Activated gamma-delta T cell treated with Interleukin-2 at 50 U/mL for 16 hours (primary cell): ENCODE results near the gene FAM200C.

Experiments used
- DNase-seq: peaks from one replicate; pipeline ENCODE4 v3.0.0-alpha.2; 2020

Gene FAM200C

GRCh38 chr5:160366230-160366629 lies 33.6 kb downstream of the FAM200C start:
- DNase-seq, result no peak

DNA sequence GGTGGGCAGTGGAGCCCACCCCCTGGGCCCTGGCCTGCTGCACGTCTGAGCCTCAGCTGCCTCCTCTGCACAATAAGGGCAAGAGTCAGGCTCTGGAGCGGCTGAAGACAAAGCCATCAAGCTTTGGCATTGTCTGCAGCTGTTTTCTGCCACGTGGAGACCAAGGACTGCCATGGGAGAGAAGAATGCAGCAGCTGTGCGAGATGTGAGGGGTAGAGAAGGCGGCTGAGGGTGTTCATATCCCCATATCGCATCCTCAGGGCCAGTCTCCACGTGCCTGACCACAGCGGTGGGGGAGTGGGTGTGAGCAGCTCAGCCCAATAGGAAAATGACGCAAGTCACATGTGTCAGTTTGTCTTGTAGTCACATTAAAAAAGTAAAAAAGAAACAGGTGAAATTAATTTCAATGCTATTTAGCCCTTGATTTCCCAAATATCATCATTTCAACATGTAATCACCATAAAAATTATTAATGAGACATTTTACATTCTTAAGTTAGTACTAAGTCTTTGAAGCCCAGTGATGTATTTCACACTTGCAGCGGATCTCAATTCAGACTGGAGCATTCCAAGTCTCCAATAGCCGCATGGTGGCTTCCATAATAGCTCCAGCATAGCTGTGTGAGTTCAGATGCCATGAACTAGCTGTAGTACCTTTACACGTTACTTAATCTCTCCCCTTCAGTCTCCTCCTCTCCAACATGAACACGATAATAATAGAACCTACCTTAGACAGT lies 36.0 kb downstream of the FAM200C start:
- DNase-seq, result no peak

DNA sequence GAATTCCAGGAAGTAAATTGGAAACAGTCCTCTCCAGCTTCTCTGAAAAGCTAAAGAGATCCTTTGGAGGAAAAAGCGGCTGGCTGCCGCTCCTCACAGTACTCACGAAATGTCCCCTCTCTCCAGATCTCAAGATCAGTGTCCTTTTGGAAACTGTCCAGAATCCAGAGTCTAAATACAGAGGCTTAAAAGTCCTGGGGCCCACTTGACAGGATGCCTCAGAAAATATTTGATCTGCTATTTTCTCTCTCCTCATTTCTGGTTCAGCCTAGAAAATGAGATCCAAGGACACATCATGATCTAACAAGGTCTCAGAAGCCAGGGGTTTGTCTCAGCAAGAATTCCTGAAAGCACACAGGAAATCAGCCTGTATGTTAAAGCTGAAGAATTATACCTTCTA lies 36.6 kb downstream of the FAM200C start:
- no peak for DNase-seq

GRCh38 chr5:160361624-160362228 lies 38.1 kb downstream of the FAM200C start:
- DNase-seq, result no peak

- DNase-seq, result no peak
These were observed 39.5 kb downstream of the FAM200C start for GRCh38 chr5:160360310-160360709.

DNA sequence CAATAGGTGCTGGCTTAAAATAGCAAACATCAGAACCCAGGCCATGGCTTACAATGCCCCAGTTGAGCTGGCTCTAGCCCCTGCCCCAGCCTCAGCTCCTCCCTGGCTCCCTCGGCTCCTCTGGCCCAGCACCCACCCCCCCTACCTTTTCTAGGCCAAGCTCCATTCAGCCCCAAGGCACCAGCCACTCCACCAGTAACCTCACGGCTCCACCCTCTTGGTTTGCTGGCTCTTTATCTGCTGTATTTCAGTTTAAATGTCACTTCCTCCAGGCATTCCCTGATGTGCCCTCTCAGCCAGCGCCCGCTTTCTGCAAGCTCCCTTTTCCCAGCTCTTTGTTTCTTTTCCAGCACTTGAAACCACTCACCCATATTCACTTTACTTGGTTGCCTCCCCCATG lies 40.0 kb downstream of the FAM200C start:
- no peak for DNase-seq

GRCh38 chr5:160359242-160359641 lies 40.6 kb downstream of the FAM200C start:
- no peak for DNase-seq

DNA sequence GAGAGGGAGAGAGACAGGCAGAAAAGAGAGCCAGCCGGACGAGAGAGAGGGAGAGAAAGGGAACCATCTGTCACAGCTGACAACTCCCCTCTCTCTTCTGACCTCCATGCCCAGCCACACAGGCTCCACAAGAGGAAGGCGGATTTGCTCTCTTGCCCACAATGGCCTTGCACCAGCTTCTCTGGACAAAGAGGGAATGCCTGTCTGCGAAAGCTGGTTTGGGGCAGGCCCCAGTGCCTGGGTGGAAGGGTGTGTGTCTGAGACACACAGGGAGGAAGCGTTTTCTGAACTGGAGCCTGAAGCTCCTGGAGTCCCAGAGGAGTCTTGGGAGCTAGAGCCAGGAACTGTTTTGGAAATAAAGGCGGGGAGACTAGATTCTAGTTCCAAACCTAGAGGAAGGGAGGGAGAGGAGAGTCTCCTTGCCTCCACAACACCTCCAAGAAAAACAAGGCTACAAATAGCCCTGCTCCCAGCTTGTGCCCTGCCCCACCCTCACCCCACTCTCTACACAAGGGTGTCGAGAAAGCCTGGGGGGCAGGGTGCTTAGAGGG lies 41.9 kb downstream of the FAM200C start:
- no peak for DNase-seq

DNA sequence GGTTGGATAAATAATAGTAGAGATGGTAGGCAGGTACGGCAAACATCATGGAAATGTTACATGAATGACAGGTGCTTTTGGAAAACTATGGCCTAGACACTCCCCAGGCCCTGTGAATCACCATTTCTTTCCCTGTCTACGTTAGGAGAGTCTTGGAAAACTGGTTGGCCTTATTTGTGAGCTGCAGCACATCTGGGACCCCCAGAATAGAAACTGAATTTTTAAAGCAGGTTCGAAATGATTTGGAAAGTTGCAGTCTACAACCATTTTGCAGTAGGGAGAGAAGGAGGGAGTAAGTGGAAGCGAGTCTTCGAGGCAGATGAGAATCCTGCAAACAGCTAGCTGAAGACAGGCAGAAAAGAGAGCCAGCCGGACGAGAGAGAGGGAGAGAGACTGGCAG lies 42.5 kb downstream of the FAM200C start:
- DNase-seq, result no peak

- DNase-seq, result no peak
These were observed 43.1 kb downstream of the FAM200C start for GRCh38 chr5:160356550-160357347.

DNA sequence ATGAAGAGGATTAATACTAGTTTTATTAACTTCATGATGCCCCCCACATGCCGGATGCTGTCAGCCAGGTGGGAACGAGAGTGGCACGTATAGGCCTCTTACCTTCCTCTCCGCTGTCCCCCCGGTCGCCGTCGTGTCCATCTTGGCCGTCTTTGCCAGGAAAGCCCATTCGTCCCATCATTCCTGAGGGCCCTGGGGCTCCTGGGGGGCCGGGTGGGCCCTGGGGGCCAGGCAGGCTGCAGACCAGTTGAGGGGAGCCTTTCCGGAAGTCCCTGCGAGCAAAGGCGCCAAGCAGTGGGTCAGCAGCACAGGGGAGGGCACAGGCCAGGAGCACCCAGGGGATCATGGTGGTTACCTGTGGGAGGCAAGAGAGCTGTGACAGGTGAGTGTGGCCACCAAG lies 45.2 kb downstream of the FAM200C start:
- no peak for DNase-seq

DNA sequence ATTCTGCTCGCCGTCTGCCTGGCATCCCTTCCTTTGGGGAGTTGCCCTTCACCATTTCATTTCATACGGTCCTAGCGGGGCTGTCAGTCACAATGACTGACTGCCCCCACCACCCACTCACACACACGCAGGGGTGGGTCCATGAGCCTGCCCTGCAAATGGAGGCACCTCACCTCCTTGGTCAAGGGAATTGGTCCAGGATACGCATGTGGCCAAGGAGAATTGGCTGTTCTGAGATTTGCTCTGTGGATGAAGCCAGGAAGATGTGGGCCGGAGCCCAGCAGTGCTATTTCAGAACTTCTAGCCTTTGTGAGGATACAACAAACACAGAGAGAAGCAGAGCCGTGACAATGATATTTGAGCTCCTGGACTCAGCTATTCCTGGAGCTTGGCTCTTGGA lies 46.5 kb downstream of the FAM200C start:
- no peak for DNase-seq

- DNase-seq, result no peak
These were observed 47.5 kb downstream of the FAM200C start for GRCh38 chr5:160352308-160352707.

DNA sequence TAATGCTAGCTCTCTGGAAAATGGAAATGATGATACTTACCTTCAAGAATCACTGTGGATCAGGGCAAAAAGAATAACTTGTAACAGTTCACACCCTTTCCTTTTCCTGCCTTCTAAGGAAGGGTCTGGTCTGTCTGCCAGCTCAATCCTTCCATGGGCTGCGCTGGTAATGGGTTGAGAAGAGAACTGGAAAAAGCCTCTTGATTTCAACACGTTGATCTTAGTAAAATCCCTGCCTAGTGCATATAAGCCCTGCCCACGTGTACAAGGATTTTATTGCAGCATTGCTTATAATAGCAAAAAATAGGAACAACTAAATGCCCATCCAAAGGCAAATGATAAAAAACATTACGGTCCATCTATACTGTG lies 49.9 kb downstream of the FAM200C start:
- no peak for DNase-seq

- no peak for DNase-seq
These were observed 50.5 kb downstream of the FAM200C start for GRCh38 chr5:160349249-160349934.

GRCh38 chr5:160348080-160348479 lies 51.8 kb downstream of the FAM200C start:
- DNase-seq, result no peak

DNA sequence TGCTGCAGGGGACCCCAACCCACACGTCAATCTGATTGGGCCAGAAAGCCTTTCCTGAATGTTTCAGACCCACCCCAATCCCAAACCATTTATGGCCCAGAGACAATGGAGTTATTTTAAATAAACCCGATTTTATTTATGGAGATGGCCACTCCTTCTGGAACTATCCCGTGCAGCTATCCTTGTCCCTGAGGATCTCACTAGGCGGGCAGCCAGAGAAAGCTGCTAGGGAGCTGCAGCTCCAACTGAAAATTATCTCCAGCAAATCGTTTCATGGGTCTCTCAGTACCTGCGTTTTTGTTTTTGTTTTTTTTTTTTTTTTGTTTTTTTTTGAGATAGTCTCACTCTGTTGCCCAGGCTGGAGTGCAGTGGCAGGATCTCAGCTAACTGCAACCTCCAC lies 52.4 kb downstream of the FAM200C start:
- no peak for DNase-seq
